ENCODE data around the gene SMAD6.
A peak's percentile ranks its signal among the peaks of the same experiment; 100 is the strongest.
"Not testable (repeated sequence)": the region's sequence is repeated elsewhere in the genome, so short reads cannot be mapped to it uniquely, and the experiment has no call there.

The SMAD6 gene

GRCh38 chr15:66801266-66801665, 99.2 kb downstream of the SMAD6 start:
- no peak for DNase-seq

GRCh38 chr15:66802025-66803001, 100.3 kb downstream of the SMAD6 start:
- DNase-seq: no peak

- peak; percentile 10 for DNase-seq
Measured at GRCh38 chr15:66803182-66803729, 101.2 kb downstream of the SMAD6 start.

DNA sequence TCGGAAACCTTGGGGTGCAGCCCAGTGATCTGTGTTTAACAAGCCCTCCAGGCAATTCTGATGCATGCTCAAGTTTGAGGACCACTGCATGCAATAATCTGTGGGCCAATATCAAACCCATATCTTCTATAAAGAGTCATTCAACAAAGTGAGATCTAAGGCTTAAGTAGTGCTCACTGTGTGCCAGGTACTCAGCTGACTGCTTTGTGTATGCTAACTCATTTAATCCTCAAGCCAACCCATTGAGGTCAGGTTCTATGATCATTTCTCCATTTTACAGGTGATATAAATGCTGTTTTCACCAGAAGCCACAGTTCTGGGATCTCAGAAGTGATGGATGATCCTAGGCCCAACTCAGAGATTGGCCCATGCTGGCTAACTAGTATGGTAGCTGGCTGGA, 101.7 kb downstream of the SMAD6 start:
- DNase-seq: peak; percentile 2

GRCh38 chr15:66805202-66805885, 103.3 kb downstream of the SMAD6 start:
- DNase-seq: no peak

- no peak for DNase-seq
Measured at GRCh38 chr15:66808181-66808824, 106.3 kb downstream of the SMAD6 start.

DNA sequence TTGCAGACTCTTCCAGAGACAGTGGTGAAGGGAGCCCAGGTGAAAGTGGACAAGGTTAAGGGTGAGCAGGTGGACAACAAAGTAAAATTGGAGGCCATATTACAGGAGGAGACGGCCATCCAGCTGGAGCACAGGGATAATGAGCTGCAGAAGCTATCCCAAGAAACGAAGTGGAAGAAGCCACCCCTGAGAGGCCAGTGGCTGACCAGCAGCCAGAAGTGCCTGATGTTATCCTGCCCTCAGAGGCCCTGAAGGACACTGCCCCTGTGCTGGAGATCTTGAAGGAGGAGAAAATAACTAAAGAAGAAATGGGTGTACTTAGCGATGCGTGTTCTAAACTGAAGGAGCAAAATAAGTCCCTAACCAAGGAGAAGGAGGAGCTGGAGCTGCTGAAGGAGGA, 107.6 kb downstream of the SMAD6 start:
- DNase-seq: no peak

- no peak for DNase-seq
Measured at GRCh38 chr15:66815318-66815717, 113.3 kb downstream of the SMAD6 start.

DNA sequence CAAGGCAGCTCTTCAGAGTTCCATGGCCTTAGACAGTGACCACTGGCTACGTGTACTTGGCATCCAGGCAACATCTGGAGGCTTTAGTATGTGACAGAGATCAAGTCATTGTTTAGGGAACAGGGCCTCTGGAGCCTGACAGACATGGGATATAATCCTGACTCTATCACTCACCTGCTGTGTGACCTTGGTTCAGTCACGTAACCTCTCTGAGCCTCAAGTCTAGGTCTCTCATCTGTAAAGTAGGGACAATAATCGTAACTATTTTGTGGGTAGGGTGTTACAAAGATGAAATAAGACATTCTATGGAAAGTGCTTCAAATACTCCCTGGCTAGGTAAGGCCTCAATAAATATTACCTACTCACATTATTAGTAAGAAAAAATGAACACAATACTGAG, 114.2 kb downstream of the SMAD6 start:
- no peak for DNase-seq

GRCh38 chr15:66819084-66819483, 117.0 kb downstream of the SMAD6 start:
- no peak for DNase-seq

- no peak for DNase-seq
Measured at GRCh38 chr15:66820481-66821176, 118.6 kb downstream of the SMAD6 start.

DNA sequence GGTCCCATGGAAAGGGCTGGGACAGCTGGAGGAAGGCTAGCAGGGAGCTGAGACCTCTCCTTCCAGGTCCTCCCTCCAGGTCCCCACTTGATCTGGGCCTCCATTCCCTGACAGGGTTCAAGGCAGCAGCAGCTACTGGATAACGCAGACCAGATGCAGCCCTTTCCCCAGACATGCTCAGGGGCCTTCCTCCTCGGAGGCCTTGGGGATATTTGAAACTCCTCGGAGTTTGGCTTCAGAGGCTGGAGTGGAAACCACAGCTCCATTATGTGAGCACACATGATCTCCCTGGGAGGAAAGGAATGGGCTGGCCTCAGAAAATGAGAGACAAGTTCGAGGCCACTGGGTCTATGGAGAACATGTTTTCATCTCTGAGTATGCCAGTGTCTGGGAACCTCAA, 119.3 kb downstream of the SMAD6 start:
- DNase-seq: no peak

GRCh38 chr15:66822114-66822513, 120.1 kb downstream of the SMAD6 start:
- DNase-seq: no peak

DNA sequence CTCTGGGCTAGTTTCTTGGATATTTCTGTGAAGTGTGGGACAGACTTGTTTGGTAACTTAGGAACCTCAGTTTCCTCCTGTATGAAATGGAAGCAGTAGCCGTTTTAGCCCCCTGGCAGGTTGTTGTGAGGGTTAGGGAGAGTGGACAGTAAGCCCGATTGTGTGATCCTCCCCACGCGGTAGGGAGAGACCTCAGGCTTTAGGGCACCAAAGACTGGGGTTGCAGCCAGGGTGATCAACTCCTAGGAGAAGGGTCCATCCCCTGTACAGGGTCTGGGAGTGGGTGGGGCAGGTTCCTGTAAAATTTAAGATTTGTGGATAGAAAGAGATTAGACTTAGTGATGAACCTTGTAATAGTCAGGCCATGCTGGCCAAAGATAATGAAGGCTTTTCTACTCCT, 120.5 kb downstream of the SMAD6 start:
- no peak for DNase-seq

GRCh38 chr15:66823601-66824000, 121.6 kb downstream of the SMAD6 start:
- no peak for DNase-seq

DNA sequence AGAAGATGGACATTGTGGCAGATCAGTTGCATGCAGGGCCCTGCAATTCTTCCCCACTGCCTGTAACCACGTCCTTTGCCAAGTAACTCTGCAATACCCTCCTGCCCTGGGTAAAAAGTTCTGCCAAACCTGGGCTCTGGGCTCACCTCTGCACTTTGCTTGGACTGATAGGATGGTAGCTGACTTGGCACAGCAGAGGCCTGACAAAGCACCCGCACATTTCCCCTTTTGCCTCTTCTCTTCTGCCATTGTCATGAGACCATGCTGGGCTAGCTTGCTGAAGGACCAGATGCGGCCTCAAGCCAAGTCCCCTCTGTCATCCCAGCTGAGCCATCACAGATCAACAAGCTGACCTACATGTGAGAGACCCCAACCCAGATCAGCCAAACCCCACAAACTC, 122.4 kb downstream of the SMAD6 start:
- no peak for DNase-seq

DNA sequence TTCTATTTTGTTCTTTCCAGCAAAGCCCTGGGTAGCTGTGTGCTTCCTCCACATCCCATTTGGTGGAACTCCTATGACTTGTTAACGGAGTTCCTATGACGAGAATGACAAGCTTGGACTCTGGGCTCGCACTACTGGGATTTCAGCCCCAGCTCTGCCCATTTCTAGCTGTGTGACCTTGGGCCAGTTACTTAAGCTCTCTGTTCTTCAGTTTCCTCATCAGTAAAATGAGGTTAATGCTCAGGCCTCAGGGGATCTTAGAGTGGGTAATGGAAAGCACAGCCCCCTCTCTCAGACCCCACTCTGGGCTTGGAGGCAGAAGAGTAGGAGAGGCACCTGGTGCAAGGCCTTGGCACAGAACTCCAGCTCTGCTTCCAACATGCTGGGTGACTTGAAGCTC, 123.1 kb downstream of the SMAD6 start:
- DNase-seq: no peak

DNA sequence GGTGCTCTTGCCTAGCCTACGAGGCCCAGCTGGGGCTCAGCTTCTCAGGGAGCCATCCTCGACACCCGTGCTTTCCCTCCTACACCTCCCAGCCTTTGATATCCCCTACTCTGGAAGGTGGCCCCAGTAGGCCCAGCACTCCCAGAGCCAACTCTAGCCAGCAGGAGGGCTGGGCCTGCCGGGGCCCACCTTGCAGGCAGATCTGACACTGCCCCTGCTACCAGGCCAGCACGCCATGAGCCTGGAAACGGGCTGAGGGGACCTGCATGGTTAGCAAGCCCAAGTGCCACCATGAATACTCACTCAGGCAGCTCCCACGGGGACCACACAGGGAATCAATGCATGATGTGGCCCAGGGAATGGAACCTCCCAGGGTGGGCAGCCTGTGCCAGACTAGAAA, 123.7 kb downstream of the SMAD6 start:
- DNase-seq: no peak

DNA sequence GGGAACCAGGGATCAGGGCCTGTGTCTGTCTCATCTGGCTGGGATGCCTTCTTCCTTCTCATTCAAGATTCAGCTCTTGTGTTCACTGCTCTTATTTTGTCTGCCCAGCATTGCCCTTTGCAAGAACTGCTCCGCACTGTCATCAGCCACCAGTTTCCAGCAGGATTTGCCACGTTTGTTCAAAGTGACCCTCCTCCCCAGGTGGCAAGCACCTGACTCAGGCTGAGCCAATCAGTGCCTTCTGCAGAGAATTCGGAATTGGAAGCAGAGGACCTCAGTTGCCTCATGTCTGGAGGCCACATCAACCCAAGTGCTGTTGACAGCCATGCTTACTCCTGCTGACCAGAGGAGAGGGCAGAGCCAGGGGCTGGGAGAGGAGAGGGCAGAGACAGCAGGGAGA, 124.5 kb downstream of the SMAD6 start:
- DNase-seq: no peak

- DNase-seq: no peak
Measured at GRCh38 chr15:66827039-66827697, 125.1 kb downstream of the SMAD6 start.

GRCh38 chr15:66827698-66828055, 125.6 kb downstream of the SMAD6 start:
- no peak for DNase-seq

DNA sequence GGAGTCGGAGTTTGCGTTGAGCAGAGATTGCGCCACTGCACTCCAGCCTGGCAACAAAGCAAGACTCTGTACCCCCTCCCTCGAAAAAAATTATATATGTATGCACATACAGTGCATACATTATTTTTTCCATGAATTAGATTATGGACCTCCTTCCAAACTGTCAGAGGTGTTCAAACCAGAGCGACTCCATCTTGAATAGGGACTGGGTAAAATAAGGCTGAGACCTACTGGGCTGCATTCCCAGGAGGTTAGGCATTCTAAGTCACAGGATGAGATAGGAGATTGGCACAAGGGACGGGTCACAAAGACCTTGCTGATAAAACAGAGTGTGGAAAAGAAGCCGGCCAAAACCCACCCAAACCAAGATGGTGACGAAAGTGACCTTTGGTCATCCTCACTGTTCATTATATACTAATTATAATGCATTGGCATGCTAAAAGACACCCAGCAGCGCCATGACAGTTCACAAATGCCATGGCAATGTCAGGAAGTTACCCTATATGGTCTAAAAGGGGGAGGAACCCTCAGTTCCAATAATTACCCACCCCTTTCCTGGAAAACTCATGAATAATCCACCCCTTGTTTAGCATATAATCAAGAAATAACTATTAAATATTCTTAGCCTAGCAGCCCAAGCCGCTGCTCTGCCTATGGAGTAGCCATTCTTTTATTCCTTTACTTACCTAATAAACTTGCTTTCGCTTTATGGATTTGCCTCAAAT, 126.9 kb downstream of the SMAD6 start:
- DNase-seq: not testable (repeated sequence)

All from DMS79 treated with DMSO at 0.1 percent for 48 hours (cell line).